Left ventricle myocardium inferior (tissue), 1 donor: ENCODE data around the gene CCDC170. TPM values are rescaled to one million over a fixed set of nuclear protein-coding genes. Genes with fewer than 3 reads are reported as not detected.
A peak's percentile ranks its signal among the peaks of the same experiment; 100 is the strongest.

Experiments
- DNase-seq: peaks from one replicate; pipeline ENCODE4 v3.0.0-alpha.2; 2020
- H3K27ac ChIP-seq: fragments of 200-600 bp; replicated peaks from 2 replicates; pipeline ENCODE4 v1.8.0; 2021
- H3K27me3 ChIP-seq: fragments of 200-600 bp; 2 replicates; pipeline ENCODE4 v1.8.0; 2021; ENCODE audit warnings: low read depth
- H3K36me3 ChIP-seq: fragments of 200-600 bp; 2 replicates; pipeline ENCODE4 v1.8.0; 2021
- H3K4me1 ChIP-seq: fragments of 200-600 bp; 2 replicates; pipeline ENCODE4 v1.8.0; 2021
- H3K4me3 ChIP-seq: fragments of 200-600 bp; 2 replicates; pipeline ENCODE4 v1.8.0; 2021; ENCODE audit warnings: mild to moderate bottlenecking, moderate library complexity
- H3K9me3 ChIP-seq: fragments of 200-600 bp; replicated peaks from 2 replicates; pipeline ENCODE4 v1.8.0; 2021
- CTCF ChIP-seq: fragments of 200-600 bp; IDR thresholded peaks from 2 replicates; pipeline ENCODE4 v1.8.0; 2021; ENCODE audit warnings: antibody characterized with exemption, mild to moderate bottlenecking, borderline replicate concordance
- intact Hi-C: fragments of 100-400 bp; cut with micrococcal nuclease; formaldehyde crosslinking; loops from one replicate; pipeline ENCODE4 v1.11.0; 2022
- total RNA-seq: library from RNA; stranded (reverse); fragmentation: NEBNext Ultra II Directional; extraction: Animal tissue kit (Norgen Biotek cat#: 25700); gene quantifications from one replicate; pipeline ENCODE4 v1.2.1, GENCODE V29; 2021
- donor health status: DM: no; HTN: yes; CAD: no; lungs with severe emphysema.

Gene CCDC170
- total RNA-seq, 1 donor from 2014 or later = 0.36 TPM

DNA sequence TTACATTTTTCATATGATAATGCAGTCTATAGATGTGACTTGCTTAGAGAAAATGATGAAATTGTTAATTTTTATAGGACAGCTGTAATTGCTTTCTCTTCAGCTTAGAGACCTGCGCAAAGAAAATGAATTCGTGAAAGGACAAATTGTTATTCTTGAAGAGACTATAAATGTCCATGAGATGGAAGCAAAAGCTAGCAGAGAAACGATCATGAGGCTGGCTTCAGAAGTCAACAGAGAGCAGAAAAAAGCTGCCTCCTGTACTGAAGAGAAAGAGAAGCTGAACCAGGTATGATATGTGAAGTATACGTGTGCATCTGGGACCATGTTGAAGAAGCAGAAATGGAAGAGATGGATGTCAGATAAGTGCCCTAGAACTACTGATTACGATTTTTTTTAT is 54.4 kb downstream of the CCDC170 start:
- no peak for TF ChIP-seq CTCF
- Histone ChIP-seq H3K27me3 (no peaks in the 10 kb centered on the region), H3K4me3 (no peak overlapping the region), H3K27ac (no peak overlapping the region), H3K4me1 (no peaks in the 10 kb centered on the region), H3K9me3 (peaks cover 19% of the 10 kb centered on the region), H3K36me3 (no peaks in the 10 kb centered on the region)
- no peak for DNase-seq
- intact Hi-C loops = no loop called here

DNA sequence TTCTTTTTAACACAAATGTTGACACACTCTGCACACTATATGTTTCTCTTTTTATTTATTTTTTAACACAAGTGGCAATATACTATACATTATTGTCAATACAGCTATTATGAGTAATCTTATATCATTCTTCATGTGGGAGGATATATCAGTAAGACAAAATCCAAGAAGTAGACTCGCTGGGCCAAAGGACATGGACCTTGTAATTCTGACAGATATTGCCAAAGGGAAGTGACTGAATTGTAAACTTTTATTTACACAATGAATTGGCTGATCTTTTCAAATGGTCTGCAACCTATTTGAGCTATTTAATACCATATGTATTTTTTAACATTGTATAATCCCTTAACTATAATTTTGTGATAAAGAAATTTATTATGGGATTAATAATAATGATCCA is 56.0 kb downstream of the CCDC170 start:
- H3K9me3 ChIP-seq = peaks cover 19% of the 10 kb centered on the region
- intact Hi-C loops = no loop called here
- no peaks in the 10 kb centered on the region for H3K27me3 ChIP-seq
- no peaks in the 10 kb centered on the region for H3K36me3 ChIP-seq
- H3K4me3 ChIP-seq = no peak overlapping the region
- TF ChIP-seq CTCF = no peak
- no peak for DNase-seq
- no peaks in the 10 kb centered on the region for H3K4me1 ChIP-seq
- H3K27ac ChIP-seq = no peak overlapping the region

GRCh38 chr6:151550618-151551017 is 56.8 kb downstream of the CCDC170 start:
- Histone ChIP-seq H3K4me1 (no peaks in the 10 kb centered on the region), H3K4me3 (no peak overlapping the region), H3K36me3 (no peaks in the 10 kb centered on the region), H3K9me3 (peaks cover 19% of the 10 kb centered on the region), H3K27ac (no peak overlapping the region), H3K27me3 (no peaks in the 10 kb centered on the region)
- no peak for DNase-seq
- TF ChIP-seq CTCF = no peak
- intact Hi-C loops = no loop called here

DNA sequence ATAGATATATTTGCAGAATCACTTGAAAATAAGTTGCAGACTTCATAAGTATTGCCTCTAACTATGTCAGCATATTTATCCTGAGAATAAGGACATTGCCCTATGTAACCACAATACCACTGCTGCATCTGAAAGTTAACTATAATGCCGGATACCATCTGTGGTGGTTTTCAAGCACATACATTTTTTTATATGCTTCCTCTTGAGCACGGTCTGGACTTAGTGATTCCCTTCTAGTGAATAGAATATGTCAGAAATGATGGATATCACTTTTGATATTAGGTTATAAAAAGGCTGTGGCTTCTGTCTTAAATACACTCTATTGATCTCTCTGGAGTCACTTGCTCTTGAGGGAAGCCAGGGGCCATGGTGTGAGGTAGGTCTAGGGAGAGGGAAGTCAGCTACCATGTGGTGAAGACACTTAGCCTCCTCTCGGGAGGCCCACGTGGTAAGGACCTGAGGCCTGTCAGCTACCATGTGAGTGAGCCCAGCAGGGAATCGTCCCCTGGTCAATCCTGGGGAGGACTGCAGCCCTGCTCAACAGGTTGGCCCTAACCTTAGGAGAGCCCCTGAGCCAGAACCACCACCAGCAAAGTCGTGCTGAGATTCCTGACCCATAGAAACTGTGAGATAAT is 57.5 kb downstream of the CCDC170 start:
- H3K4me3 ChIP-seq = no peak overlapping the region
- DNase-seq = no peak
- intact Hi-C loops = no loop called here
- H3K27ac ChIP-seq = no peak overlapping the region
- H3K9me3 ChIP-seq = peaks cover 19% of the 10 kb centered on the region
- H3K27me3 ChIP-seq = no peaks in the 10 kb centered on the region
- no peaks in the 10 kb centered on the region for H3K36me3 ChIP-seq
- no peak for TF ChIP-seq CTCF
- no peaks in the 10 kb centered on the region for H3K4me1 ChIP-seq

- Histone ChIP-seq H3K9me3 (peaks cover 37% of the 10 kb centered on the region), H3K4me3 (no peak overlapping the region), H3K27me3 (no peaks in the 10 kb centered on the region), H3K36me3 (no peaks in the 10 kb centered on the region), H3K27ac (peak overlapping the region; percentile 22), H3K4me1 (no peaks in the 10 kb centered on the region)
- intact Hi-C loops = no loop called here
- TF ChIP-seq CTCF = no peak
- no peak for DNase-seq
Measured at GRCh38 chr6:151553416-151554165, 59.8 kb downstream of the CCDC170 start.
